SU-DHL-6 (cell line): ENCODE data around the gene ARL2BP.
"Not testable (repeated sequence)": the region's sequence is repeated elsewhere in the genome, so short reads cannot be mapped to it uniquely, and the experiment has no call there.

Source experiments
- CTCF ChIP-seq: fragments of 200-600 bp; sonication (generic); IDR thresholded peaks from one replicate; pipeline ENCODE4 v1.5.1; 2017; ENCODE audit warnings: antibody characterized with exemption, mild to moderate bottlenecking, low read length, moderate library complexity; ENCODE audit not compliant: insufficient read depth, poor library complexity, severe bottlenecking
- EZH2phosphoT487 ChIP-seq: fragments of 200-600 bp; sonication (generic), shearing (Covaris generic); conservative IDR thresholded peaks from 2 replicates; pipeline ENCODE4 v1.6.1; 2018; ENCODE audit warnings: mild to moderate bottlenecking, antibody characterized with exemption, low read length, moderate library complexity, mixed read lengths

- not testable (repeated sequence) for TF ChIP-seq CTCF, EZH2phosphoT487
Measured at GRCh38 chr16:57267343-57267742, 22.3 kb downstream of the ARL2BP start.
